Measurements from ENCODE around the gene RIPPLY3.
A peak's percentile ranks its signal among the peaks of the same experiment; 100 is the strongest.
"Not testable (repeated sequence)": the region's sequence is repeated elsewhere in the genome, so short reads cannot be mapped to it uniquely, and the experiment has no call there.

The RIPPLY3 gene

GRCh38 chr21:36981049-36981391 lies 25.5 kb upstream of the RIPPLY3 start:
- TF ChIP-seq POLR2A (IDR thresholded peaks at IDR 0.05; ENCODE audit: extremely low read depth, insufficient read length): no peak
- H3K4me3 ChIP-seq (ENCODE audit: low read depth, low read length): no peak overlapping the region
- no peak for DNase-seq (ENCODE audit: low read depth)

DNA sequence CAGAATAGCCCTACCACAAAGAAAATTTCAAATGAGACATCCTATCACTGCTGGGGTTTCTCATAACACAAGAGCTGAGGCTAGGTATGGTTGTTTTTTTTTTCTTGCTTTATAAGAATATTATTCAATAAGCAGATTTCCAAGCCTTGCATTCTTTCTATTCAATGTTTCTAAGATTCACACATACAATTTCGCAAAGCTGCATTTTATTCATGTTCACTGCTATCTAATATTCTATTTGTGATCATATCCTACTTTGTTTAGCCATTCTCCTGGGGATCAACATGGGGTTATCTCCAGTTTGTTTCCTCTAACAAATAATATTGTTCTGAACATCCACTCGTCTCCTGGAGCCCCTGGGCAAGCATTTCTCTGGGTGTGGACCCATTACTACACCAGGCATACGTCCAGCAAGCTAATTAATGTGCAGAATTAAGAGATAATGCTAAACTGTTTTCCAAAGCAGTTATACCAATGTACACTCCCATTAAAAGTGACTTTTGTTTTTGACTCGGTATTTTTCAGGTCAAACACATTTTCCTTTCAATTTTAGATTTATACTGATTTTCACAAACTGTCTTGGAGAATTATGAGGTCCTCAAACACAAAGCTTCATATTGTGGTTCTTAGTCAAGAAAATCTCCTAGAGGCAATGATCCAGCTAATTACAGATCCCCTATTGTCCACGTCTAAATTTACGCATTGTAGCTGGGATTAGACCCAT lies 24.4 kb upstream of the RIPPLY3 start:
- no peak for DNase-seq (ENCODE audit: low read depth)
- TF ChIP-seq MYC (IDR thresholded peaks at IDR 0.05; ENCODE audit: low read depth, low read length) (no peak), CTCF (IDR thresholded peaks at IDR 0.05; ENCODE audit: low read depth, low read length) (no peak), POLR2A (IDR thresholded peaks at IDR 0.05; ENCODE audit: extremely low read depth, insufficient read length) (no peak)
- TF ChIP-seq, protein P1, sequence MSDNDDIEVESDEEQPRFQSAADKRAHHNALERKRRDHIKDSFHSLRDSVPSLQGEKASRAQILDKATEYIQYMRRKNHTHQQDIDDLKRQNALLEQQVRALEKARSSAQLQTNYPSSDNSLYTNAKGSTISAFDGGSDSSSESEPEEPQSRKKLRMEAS (IDR thresholded peaks at IDR 0.05; ENCODE audit: low read depth, low read length): no peak
- H3K4me3 ChIP-seq (ENCODE audit: low read depth, low read length): no peak overlapping the region

GRCh38 chr21:36985751-36986594 lies 20.5 kb upstream of the RIPPLY3 start:
- no peak for DNase-seq (ENCODE audit: low read depth)
- TF ChIP-seq, protein P1 (IDR thresholded peaks at IDR 0.05; ENCODE audit: low read depth, low read length): no peak
- TF ChIP-seq CTCF (IDR thresholded peaks at IDR 0.05; ENCODE audit: low read depth, low read length) (no peak), MYC (IDR thresholded peaks at IDR 0.05; ENCODE audit: low read depth, low read length) (no peak), POLR2A (IDR thresholded peaks at IDR 0.05; ENCODE audit: extremely low read depth, insufficient read length) (no peak)
- no peak overlapping the region for H3K4me3 ChIP-seq (ENCODE audit: low read depth, low read length)

GRCh38 chr21:36987845-36988244 lies 18.7 kb upstream of the RIPPLY3 start:
- no peak for DNase-seq (ENCODE audit: low read depth)
- no peak overlapping the region for H3K4me3 ChIP-seq (ENCODE audit: low read depth, low read length)
- TF ChIP-seq MYC (IDR thresholded peaks at IDR 0.05; ENCODE audit: low read depth, low read length) (no peak), POLR2A (IDR thresholded peaks at IDR 0.05; ENCODE audit: extremely low read depth, insufficient read length) (no peak), CTCF (IDR thresholded peaks at IDR 0.05; ENCODE audit: low read depth, low read length) (no peak)
- TF ChIP-seq, protein P1 (IDR thresholded peaks at IDR 0.05; ENCODE audit: low read depth, low read length): no peak

DNA sequence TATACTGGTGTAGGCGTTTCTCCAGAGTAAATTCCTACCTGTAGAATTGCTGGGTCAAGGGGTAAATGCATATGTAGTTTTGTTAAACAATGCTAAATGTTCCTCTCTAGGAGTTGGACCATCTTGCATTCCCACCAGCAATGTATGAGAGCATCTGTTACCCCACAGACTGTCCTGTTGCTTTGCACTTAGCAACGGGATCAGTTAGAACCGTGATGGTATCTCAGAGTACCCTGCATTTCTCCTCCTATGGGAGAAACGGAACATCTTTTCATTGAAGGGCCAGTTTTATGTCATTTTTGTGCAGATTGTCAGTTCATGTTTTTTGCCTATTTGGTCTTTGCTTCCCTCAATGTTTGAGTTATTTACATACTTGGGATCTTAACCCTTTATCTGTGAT lies 18.0 kb upstream of the RIPPLY3 start:
- no peak overlapping the region for H3K4me3 ChIP-seq (ENCODE audit: low read depth, low read length)
- no peak for TF ChIP-seq CTCF (IDR thresholded peaks at IDR 0.05; ENCODE audit: low read depth, low read length)
- TF ChIP-seq POLR2A (IDR thresholded peaks at IDR 0.05; ENCODE audit: extremely low read depth, insufficient read length): no peak
- TF ChIP-seq MYC (IDR thresholded peaks at IDR 0.05; ENCODE audit: low read depth, low read length): no peak
- TF ChIP-seq, protein P1 (IDR thresholded peaks at IDR 0.05; ENCODE audit: low read depth, low read length): no peak

DNA sequence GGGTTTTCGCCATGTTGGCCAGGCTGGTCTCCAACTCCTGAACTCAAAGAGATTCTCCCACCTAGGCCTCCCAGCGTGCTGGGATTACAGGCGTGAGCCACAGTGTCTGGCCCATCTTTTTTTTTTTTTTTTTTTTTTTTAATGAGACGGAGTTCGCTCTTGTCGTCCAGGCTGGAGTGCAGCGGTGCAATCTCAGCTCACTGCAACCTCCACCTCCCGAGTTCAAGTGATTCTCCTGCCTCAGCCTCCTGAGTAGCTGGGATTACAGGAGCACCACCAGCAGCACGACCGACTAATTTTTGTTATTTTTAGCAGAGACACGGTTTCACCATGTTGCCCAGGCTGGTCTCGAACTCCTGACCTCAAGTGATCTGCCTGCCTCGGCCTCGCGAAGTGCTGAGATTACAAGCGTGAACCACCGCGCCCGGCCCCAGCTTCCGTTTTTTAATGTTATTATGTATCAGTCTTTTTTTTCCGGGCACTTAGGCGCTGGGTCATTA lies 17.3 kb upstream of the RIPPLY3 start:
- not testable (repeated sequence) for DNase-seq (ENCODE audit: low read depth)
- H3K4me3 ChIP-seq (ENCODE audit: low read depth, low read length): peak overlapping the region; percentile 43

More for the DNA sequence above, 18.0 kb upstream of the RIPPLY3 start:
- DNase-seq (ENCODE audit: low read depth): no peak
